AML-193 (cell line): ENCODE data around the gene HK1.
"Not testable (repeated sequence)": the region's sequence is repeated elsewhere in the genome, so short reads cannot be mapped to it uniquely, and the experiment has no call there.

Experiments used
- DNase-seq, 2 experiments: peaks; one replicate each; lab custom pipeline; 2025; lab: John Stamatoyannopoulos, UW

HK1 gene

GRCh38 chr10:69259547-69260243 is 18.6 kb upstream of the HK1 start:
- no peak for DNase-seq

- no peak for DNase-seq
Observed at GRCh38 chr10:69261184-69261583, 17.1 kb upstream of the HK1 start.

DNA sequence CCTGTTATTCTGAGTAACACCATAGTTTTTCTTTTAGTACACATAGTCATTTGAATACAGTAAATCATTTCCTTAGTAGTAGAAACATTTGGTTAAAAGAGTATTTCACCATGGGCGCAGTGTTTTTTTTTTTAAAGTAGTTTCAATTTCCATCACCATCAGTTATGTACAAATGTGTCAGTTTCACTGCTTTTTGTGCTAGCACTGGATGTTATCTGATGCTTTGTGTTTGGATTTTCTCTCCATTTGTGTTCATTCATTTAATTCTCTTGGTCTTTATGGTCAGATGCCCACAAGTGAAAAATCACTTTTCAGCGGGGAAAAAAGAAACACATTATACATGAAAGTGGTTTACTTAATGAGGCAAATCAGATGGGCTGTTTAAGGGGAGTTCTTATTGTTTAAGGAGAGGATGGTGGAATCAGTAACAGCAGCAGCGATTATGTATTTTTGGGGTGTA is 16.0 kb upstream of the HK1 start:
- DNase-seq, result no peak

GRCh38 chr10:69265521-69265920 is 12.8 kb upstream of the HK1 start:
- DNase-seq, result no peak

DNA sequence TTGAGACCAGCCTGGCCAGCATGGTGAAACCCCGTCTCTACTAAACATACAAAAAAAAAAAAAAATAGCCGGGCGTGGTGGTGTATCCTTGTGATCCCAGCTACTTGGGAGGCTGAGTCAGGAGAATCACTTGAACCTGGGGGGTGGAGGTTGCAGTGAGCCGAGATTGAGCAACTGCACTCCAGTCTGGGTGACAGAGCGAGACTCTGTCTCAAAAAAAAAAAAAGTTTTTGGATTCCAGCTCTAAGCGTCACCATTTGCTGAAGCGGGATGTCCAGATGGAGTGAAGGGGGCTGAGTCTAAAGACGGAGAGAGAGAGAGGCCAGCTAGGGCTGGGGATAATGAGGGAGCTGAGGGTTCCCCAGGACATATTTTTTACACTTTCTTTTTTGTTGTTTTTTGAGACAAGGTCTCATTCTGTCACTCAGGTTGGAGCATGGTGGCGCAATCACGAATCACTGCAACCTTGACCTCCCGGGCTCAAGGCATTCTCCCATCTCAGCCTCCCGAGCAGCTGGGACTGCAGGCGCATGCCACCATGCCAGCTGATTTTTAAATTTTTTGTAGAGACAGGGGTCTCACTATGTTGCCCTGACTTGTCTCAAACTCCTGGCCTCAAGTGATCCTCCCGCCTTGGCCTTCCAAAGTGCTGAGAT is 9.4 kb upstream of the HK1 start:
- DNase-seq, result no peak

- no peak for DNase-seq
Observed at GRCh38 chr10:69269761-69270160, 8.5 kb upstream of the HK1 start.

GRCh38 chr10:69270990-69271389 is 7.3 kb upstream of the HK1 start:
- DNase-seq, result no peak

DNA sequence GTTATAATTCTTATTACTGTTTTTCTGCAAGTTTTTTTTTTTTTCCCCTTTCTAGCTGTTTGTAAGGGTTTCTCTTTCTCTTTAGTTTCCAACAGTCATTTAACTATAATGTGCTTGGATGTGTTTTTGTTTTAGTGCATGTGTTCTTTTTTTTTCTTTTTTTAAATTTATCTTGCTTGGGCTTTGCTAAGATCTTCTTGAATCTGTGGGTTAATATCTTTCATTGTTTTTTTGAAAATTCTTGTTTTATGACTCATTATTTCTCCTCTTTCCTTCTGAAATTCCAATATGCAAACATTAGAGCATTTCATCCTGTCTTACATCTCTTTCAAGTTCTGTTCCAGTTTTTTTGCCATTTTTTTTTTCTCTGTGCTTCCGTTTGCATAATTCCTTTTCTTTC is 5.7 kb upstream of the HK1 start:
- no peak for DNase-seq

DNA sequence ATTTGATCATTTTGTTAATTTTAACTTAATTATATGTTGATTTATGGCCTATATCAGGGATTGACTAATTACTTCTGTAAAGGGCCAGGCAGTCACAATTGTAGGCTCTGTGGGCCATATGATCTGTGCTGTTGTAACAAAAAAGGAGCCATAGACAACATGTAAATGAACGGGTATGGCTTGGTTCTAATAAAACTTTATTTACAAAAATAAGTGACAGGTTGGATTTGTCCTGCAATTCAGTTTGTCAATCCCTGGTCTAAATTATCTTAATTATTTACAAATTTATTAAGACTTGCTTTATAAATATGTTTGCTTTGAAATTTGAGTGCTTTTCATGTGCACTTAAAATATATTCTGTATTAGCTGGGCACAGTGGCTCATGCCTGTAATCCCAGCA is 2.9 kb upstream of the HK1 start:
- DNase-seq, result no peak

- no peak for DNase-seq
Observed at GRCh38 chr10:69276503-69276902, 1.8 kb upstream of the HK1 start.

GRCh38 chr10:69279110-69279509 is 814 bp downstream of the HK1 start:
- no peak for DNase-seq

- no peak for DNase-seq
Observed at GRCh38 chr10:69281507-69282413, 3.5 kb downstream of the HK1 start.

DNA sequence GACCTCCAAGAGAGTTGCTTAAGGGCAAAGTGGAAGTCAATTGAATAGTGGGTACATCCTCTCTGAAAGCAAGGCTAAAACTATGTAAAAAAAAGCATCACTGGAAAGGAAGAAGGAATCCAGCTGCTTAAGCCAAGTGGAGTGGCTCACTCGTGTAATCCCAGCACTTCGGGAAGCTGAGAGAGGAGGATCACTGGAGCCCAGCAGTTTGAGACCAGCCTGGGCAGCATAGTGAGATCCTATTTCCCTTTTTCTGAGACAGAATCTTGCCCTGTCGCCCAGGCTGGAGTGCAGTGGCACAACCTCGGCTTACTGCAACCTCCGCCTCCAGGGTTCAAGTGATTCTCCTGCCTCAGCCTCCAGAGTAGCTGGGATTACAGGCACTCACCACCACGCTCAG is 6.1 kb downstream of the HK1 start:
- DNase-seq, result not testable (repeated sequence)

DNA sequence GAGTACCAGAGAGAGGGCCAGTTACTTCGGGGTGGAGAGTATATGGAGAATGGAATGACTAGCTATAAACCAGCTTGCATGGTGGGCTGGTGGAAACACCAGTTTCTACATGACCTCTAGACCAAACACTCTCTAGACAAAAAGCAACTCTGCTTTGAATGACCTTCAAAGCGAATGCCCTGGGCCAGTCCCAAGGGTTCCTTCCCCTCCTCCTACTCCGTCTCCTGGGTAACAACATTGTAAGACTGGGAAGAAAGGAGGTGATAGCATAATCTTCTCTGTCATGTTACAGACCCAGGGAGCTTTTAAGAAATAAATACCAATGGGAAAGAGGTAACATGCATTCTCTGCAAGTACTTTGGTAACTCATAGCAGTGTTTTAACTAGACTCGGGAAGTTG is 7.4 kb downstream of the HK1 start:
- no peak for DNase-seq

DNA sequence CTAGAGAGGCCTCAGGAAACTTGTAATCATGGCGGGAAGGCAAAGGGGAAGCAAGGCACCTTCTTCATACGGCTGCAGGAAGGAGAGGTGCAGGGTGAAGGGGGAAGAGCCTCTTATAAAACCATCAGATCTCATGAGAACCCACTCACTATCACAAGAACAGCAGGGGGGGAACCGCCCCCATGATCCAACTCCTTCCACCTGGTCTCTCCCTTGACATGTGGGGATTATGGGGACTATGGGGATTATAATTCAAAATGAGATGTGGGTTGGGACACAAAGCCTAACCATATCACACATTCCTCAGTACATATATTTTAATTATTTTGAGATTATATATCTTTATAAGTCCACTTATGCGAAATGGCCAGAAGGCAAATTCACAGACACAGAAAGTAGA is 8.9 kb downstream of the HK1 start:
- no peak for DNase-seq

- no peak for DNase-seq
Observed at GRCh38 chr10:69290993-69291392, 12.7 kb downstream of the HK1 start.

DNA sequence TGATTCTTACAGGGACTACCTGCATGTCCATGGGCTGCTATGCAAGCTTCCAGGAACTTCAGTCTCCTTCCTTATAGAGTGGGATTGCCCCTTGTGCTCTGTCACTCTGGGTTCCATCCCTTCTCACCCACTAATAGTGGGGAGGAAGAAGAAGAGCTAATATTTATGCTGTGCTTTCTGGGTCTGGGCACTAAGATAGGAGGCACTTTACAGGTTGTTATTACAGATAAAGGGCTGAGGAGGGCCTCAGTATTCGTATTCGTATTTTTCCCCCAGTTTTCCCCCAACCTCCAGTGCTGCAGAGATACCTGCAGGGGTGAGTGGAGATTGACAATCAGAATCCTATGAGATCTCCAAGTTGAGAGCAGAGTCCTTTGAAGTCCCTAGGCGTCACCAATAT is 14.2 kb downstream of the HK1 start:
- DNase-seq, result no peak

GRCh38 chr10:69295027-69295636 is 16.8 kb downstream of the HK1 start:
- no peak for DNase-seq

GRCh38 chr10:69303632-69304051 is 25.3 kb downstream of the HK1 start:
- no peak for DNase-seq

DNA sequence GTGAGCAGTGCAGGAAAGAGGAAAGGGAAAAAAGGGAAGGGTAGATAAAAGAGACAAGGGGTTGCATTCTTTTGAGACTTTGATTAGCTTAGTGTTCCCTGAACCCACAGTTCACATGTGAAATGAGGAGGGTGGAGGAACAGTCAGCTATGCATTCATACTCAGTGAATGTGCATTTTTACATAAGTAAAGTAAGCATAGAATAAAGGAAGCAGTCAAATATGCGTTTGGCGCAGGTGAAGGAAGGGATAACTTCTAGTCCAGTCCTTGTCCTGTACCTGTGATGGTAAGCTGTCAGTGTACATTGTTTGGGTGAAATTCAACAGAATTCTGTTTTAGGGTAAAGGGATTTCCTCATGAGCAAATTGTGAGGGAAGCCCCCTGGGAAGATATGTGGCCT is 28.1 kb downstream of the HK1 start:
- no peak for DNase-seq

DNA sequence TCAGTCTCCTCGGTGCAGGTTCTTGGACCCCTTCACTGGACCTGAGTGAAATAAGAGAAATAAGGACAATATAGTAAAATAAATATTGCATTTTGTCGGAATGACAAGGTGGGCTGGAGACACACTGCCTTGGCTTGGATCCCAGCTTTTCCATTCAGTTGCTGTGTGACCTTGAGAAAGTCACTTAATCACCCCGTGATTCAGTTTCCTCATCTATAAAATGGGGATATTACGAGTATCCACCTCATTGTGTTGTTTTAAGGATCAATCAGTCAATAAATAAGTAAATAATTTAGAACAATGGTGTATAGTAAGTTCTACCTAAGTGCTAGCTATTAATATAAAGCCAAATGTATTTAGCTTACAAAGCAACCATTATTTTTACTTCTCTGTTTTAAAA is 29.1 kb downstream of the HK1 start:
- no peak for DNase-seq

GRCh38 chr10:69308304-69308703 is 30.0 kb downstream of the HK1 start:
- not testable (repeated sequence) for DNase-seq
